Mesenchymal stem cell (in vitro differentiated cells and primary cell): Measurements from ENCODE around the gene FCGR3B.
A peak's percentile ranks its signal among the peaks of the same experiment; 100 is the strongest.
"Not testable (repeated sequence)": the region's sequence is repeated elsewhere in the genome, so short reads cannot be mapped to it uniquely, and the experiment has no call there.

Experiments
- DNase-seq: peaks from one replicate; pipeline ENCODE4 v3.0.0-alpha.2; 2013
- H2AFZ ChIP-seq: one replicate; pipeline ENCODE4 v1.6.1; 2013; ENCODE audit warnings: low read depth, mild to moderate bottlenecking, control low read depth, inconsistent platforms, low read length, moderate library complexity
- H2AK5ac ChIP-seq: 2 replicates; pipeline ENCODE4 v1.6.1; 2013; ENCODE audit warnings: low read length, moderate library complexity, mild to moderate bottlenecking, inconsistent platforms; ENCODE audit not compliant: severe bottlenecking
- H2BK120ac ChIP-seq: one replicate; pipeline ENCODE4 v1.6.1; 2013; ENCODE audit warnings: low read depth, mild to moderate bottlenecking, inconsistent platforms, low read length, moderate library complexity
- H2BK12ac ChIP-seq, 2 experiments: one replicate each; pipeline ENCODE4 v1.6.1; 2013; ENCODE audit warnings: inconsistent platforms in 2 of 2, low read length in 2 of 2, mild to moderate bottlenecking in 2 of 2, moderate library complexity in 2 of 2, control low read depth in 1 of 2
- H2BK15ac ChIP-seq: one replicate; pipeline ENCODE4 v1.6.1; 2013; ENCODE audit warnings: mild to moderate bottlenecking, low read depth, inconsistent platforms; ENCODE audit not compliant: poor library complexity, severe bottlenecking
- H2BK5ac ChIP-seq: 2 replicates; pipeline ENCODE4 v1.6.1; 2013; ENCODE audit warnings: low read depth, mild to moderate bottlenecking, low read length, control low read depth, inconsistent platforms; ENCODE audit not compliant: poor library complexity, severe bottlenecking
- H3K14ac ChIP-seq, 2 experiments: one replicate each; pipeline ENCODE4 v1.6.1; 2013; ENCODE audit warnings: inconsistent platforms in 2 of 2, low read length in 2 of 2, control low read depth in 1 of 2, mild to moderate bottlenecking in 1 of 2, moderate library complexity in 1 of 2
- H3K18ac ChIP-seq, 2 experiments: one replicate each; pipeline ENCODE4 v1.6.1; 2013; ENCODE audit warnings: inconsistent platforms in 2 of 2, low read length in 2 of 2, control low read depth in 1 of 2, low read depth in 1 of 2, mild to moderate bottlenecking in 1 of 2
- H3K23ac ChIP-seq, 2 experiments: one replicate each; pipeline ENCODE4 v1.6.1; 2013; ENCODE audit warnings: inconsistent platforms in 2 of 2, low read length in 2 of 2, mild to moderate bottlenecking in 2 of 2, moderate library complexity in 2 of 2, control low read depth in 1 of 2
- H3K27ac ChIP-seq: 2 replicates; pipeline ENCODE4 v1.5.1; 2013; ENCODE audit warnings: mild to moderate bottlenecking, moderate library complexity, low read length, control low read depth, inconsistent platforms; ENCODE audit not compliant: poor library complexity, severe bottlenecking
- H3K27me3 ChIP-seq, 2 experiments: 2 replicates each; pipeline versions ENCODE4 v1.6.1 to v1.7.0; 2013; ENCODE audit warnings: low read length in 2 of 2, mild to moderate bottlenecking in 2 of 2, moderate library complexity in 2 of 2, control low read depth in 1 of 2, inconsistent platforms in 1 of 2; ENCODE audit not compliant: control insufficient read depth in 1 of 2, insufficient read depth in 1 of 2
- H3K36me3 ChIP-seq, 2 experiments: 2 replicates each; pipeline versions ENCODE4 v1.6.1 to v1.7.0; 2013; ENCODE audit warnings: low read length in 2 of 2, control low read depth in 1 of 2, inconsistent platforms in 1 of 2, low read depth in 1 of 2, mild to moderate bottlenecking in 1 of 2; ENCODE audit not compliant: insufficient read depth in 2 of 2, control insufficient read depth in 1 of 2
- H3K4ac ChIP-seq, 2 experiments: one replicate each; pipeline ENCODE4 v1.6.1; 2013; ENCODE audit warnings: inconsistent platforms in 2 of 2, low read length in 2 of 2, mild to moderate bottlenecking in 2 of 2, moderate library complexity in 2 of 2, control low read depth in 1 of 2, low read depth in 1 of 2
- H3K4me1 ChIP-seq: 2 replicates; pipeline ENCODE4 v1.6.1; 2013; ENCODE audit warnings: low read depth, low read length, control low read depth; ENCODE audit not compliant: control insufficient read depth, insufficient read depth
- H3K4me2 ChIP-seq: 2 replicates; pipeline ENCODE4 v1.6.1; 2013; ENCODE audit warnings: low read length, mild to moderate bottlenecking, inconsistent platforms; ENCODE audit not compliant: poor library complexity, severe bottlenecking
- H3K4me3 ChIP-seq, 2 experiments: 2 replicates each; pipeline versions ENCODE4 v1.5.1 to v1.7.0; 2013; ENCODE audit warnings: low read length in 2 of 2, mild to moderate bottlenecking in 2 of 2, control low read depth in 1 of 2, low read depth in 1 of 2; ENCODE audit not compliant: insufficient read depth in 1 of 2
- H3K79me1 ChIP-seq: replicated peaks from 2 replicates; pipeline ENCODE4 v1.6.1; 2013; ENCODE audit warnings: mild to moderate bottlenecking, control low read depth, low read length, inconsistent platforms; ENCODE audit not compliant: poor library complexity, severe bottlenecking
- H3K9ac ChIP-seq: 2 replicates; pipeline ENCODE4 v1.7.0; 2013; ENCODE audit warnings: mild to moderate bottlenecking, low read length, moderate library complexity
- H3K9me3 ChIP-seq: 2 replicates; pipeline ENCODE4 v1.7.0; 2013; ENCODE audit warnings: mild to moderate bottlenecking, low read length; ENCODE audit not compliant: control insufficient read depth
- H4K8ac ChIP-seq: one replicate; pipeline ENCODE4 v1.6.1; 2013; ENCODE audit warnings: inconsistent platforms, mild to moderate bottlenecking, low read length, moderate library complexity
- H4K91ac ChIP-seq: one replicate; pipeline ENCODE4 v1.6.1; 2013; ENCODE audit warnings: mild to moderate bottlenecking, low read length, inconsistent platforms
- WGBS: methylation state at CpG from one replicate; pipeline ENCODE4 v1.1.7; 2013; ENCODE audit warnings: mixed read lengths; 5-methylcytosine and 5-hydroxymethylcytosine counted together

FCGR3B gene

DNA sequence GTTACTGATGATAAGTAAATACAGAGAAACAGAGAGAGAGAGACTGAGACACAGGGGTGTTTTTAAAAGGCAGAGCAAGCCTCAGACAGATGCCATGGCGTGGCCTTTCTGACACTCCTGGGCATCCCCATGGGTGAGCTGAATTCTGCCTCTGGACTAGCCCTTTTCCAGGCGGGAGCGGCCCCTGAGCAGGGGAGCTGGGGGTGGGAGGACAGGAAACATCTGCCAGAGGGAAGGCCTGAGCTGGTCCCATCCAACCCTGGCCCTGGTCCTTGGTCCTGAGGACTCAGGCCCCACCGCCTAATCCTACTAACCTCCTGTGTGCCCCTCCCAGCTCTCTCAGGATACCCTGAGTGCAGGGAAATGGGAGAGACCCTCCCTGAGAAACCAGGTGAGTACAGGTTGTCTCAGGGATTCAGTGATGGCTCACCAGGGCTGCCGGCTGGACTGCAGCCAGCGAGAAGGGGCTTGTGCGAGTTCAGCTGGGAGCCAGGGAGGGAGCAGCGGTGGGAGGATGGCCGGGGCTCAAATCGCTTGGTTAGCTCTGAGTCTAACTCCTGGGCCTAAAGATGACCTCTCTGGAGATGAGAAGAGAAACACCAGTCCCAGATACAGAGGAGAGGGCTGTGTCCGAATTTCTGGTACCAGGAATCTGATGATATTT is 37.8 kb downstream of the FCGR3B start:
- not testable (repeated sequence) for H2AK5ac ChIP-seq, H3K9ac ChIP-seq, H3K18ac ChIP-seq, H3K4ac ChIP-seq, H2BK5ac ChIP-seq, H2BK120ac ChIP-seq, H3K27me3 ChIP-seq, H2AFZ ChIP-seq, H3K4me2 ChIP-seq, H3K14ac ChIP-seq, H3K27ac ChIP-seq, H3K4me1 ChIP-seq, H3K4me3 ChIP-seq, H2BK12ac ChIP-seq, H3K23ac ChIP-seq, H3K9me3 ChIP-seq, H2BK15ac ChIP-seq, DNase-seq, H4K91ac ChIP-seq, H3K79me1 ChIP-seq, H3K36me3 ChIP-seq
- peak overlapping the region; percentile 23 for H4K8ac ChIP-seq
- WGBS = 95% methylated on average over 8 of the region's 11 CpGs

DNA sequence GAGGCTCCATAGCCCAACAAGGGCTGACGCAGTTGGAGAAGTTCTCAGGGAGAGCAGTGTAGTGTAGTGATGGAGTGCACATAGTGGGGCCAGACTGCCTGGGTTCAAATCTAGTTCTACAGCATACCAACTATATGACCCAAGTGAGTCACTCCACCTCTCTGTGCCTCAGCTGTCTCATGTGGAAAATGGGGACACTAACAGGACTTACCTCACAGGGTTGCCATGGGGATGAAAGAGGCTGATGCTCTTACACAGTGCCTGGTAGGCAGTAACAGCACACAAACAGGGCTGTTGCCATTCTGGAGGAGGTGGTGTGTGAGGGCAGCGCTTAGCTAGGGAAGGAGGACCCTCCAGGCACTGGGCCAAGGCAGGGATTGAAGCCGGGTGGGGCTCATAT is 38.4 kb downstream of the FCGR3B start:
- H3K27me3 ChIP-seq, H2AFZ ChIP-seq, H3K9me3 ChIP-seq, H3K4me3 ChIP-seq, H3K4ac ChIP-seq, H3K23ac ChIP-seq, H3K9ac ChIP-seq, H4K8ac ChIP-seq, H2BK5ac ChIP-seq, H3K4me1 ChIP-seq, H2BK12ac ChIP-seq, H3K36me3 ChIP-seq, H3K79me1 ChIP-seq, H2BK15ac ChIP-seq, H3K18ac ChIP-seq, DNase-seq, H2AK5ac ChIP-seq, H3K4me2 ChIP-seq, H4K91ac ChIP-seq, H3K27ac ChIP-seq, H2BK120ac ChIP-seq: not testable (repeated sequence)
- WGBS = no CpG with 5 or more reads among the region's 3 CpGs
- H3K14ac ChIP-seq = peak overlapping the region in 1 of 2 experiments; percentile 41

DNA sequence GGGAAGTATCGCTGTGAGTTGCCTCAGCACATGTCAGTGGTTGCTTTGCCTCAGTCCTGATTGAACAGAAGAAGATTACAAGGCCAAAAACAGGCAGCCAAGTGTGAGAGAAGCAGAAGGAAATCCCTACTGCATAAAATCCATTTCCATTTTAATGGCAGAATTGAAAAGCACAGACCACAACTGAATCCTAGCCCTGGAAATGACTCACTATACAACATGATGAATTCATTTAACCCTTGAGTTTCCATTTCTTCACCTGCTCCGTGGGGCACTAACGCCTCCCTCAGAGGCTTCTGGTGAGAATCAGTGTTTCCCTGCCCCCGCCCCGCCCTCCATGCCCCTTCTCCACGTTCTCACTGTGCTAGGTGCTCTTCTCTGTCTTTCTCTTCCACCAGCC is 41.1 kb downstream of the FCGR3B start:
- H3K23ac ChIP-seq, H3K4me3 ChIP-seq: not testable (repeated sequence)
- WGBS = 50% methylated on average over 1 of the region's 6 CpGs

DNA sequence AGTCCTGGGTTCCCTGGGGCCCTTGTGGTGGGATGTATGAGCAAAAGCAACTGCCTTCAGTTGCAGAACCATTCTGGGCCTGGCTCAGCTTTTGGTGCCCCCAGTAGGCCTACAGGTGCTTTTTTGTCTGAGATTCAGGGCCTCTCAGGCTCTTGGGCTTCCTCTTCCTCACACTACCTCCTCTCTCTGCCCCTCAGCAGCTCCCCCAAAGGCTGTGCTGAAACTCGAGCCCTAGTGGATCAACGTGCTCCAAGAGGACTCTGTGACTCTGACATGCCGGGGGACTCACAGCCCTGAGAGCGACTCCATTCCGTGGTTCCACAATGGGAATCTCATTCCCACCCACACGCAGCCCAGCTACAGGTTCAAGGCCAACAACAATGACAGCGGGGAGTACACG is 41.6 kb downstream of the FCGR3B start:
- not testable (repeated sequence) for H2BK12ac ChIP-seq, H3K14ac ChIP-seq, H3K4me3 ChIP-seq, H3K27ac ChIP-seq, H3K18ac ChIP-seq, H3K4me1 ChIP-seq, H2BK5ac ChIP-seq, H3K36me3 ChIP-seq, H2AK5ac ChIP-seq, H3K4ac ChIP-seq, H3K27me3 ChIP-seq, H2BK15ac ChIP-seq, H3K79me1 ChIP-seq, H3K4me2 ChIP-seq, H2BK120ac ChIP-seq, H3K23ac ChIP-seq, H3K9me3 ChIP-seq, H3K9ac ChIP-seq, H2AFZ ChIP-seq, DNase-seq
- 85% methylated on average over 5 of the region's 8 CpGs for WGBS
- peak overlapping the region; percentile 37 for H4K8ac ChIP-seq
- H4K91ac ChIP-seq = peak overlapping the region; percentile 68

More for the DNA sequence above, 41.1 kb downstream of the FCGR3B start:
- not testable (repeated sequence) for H3K36me3 ChIP-seq, H3K4me2 ChIP-seq, H4K91ac ChIP-seq, H3K9me3 ChIP-seq, H3K4ac ChIP-seq, H2BK12ac ChIP-seq, H3K4me1 ChIP-seq, H4K8ac ChIP-seq, H3K9ac ChIP-seq, H2AK5ac ChIP-seq, H2BK120ac ChIP-seq, H2BK5ac ChIP-seq, H3K79me1 ChIP-seq, H3K27me3 ChIP-seq, H2BK15ac ChIP-seq, H3K27ac ChIP-seq, DNase-seq
- H2AFZ ChIP-seq = peak overlapping the region; percentile 42
- H3K14ac ChIP-seq = peak overlapping the region in 1 of 2 experiments; percentile 48
- peak overlapping the region in 1 of 2 experiments; percentile 80 for H3K18ac ChIP-seq
